ENCODE data around the gene ZFP36L2.

The ZFP36L2 gene

GRCh38 chr2:43198263-43198662 lies 28.1 kb downstream of the ZFP36L2 start:
- no peak for DNase-seq (ENCODE audit: low spot score)
- peak overlapping the region; percentile 23 for H2AK5ac ChIP-seq (ENCODE audit: low read depth, low read length)
- H3K79me1 ChIP-seq (ENCODE audit: low read depth, low read length) = no peaks in the 10 kb centered on the region
- no peak overlapping the region for H3K4me2 ChIP-seq (ENCODE audit: insufficient read depth, low read length, poor library complexity, severe bottlenecking)
- H4K8ac ChIP-seq (ENCODE audit: low read depth, low read length) = no peak overlapping the region
- WGBS, 2 donors (ENCODE audit: extremely low coverage in 2 of 2, insufficient read length in 2 of 2, insufficient replicate concordance in 1 of 2) = no CpG with 5 or more reads among the region's 6 CpGs
- H3K4me3 ChIP-seq (ENCODE audit: low read length in 2 of 2) = no peak overlapping the region
- peaks cover 8 to 15% of the 10 kb centered on the region in 2 donors for H3K4me1 ChIP-seq (ENCODE audit: control insufficient read depth in 2 of 2, insufficient read depth in 1 of 2, low read depth in 1 of 2, low read length in 2 of 2)
- H4K91ac ChIP-seq (ENCODE audit: low read depth, low read length, poor library complexity) = no peak overlapping the region
- no peak overlapping the region for H2AFZ ChIP-seq (ENCODE audit: low read length)
- H3K27me3 ChIP-seq (ENCODE audit: control insufficient read depth in 3 of 3, insufficient read depth in 3 of 3, low read depth in 1 of 3, low read length in 3 of 3) = no peaks in the 10 kb centered on the region
- no peaks in the 10 kb centered on the region for H3K9me3 ChIP-seq (replicated peaks in 1 of 2; ENCODE audit: control insufficient read depth in 2 of 2, insufficient read depth in 1 of 2, low read depth in 1 of 2, low read length in 2 of 2)
- H3K9ac ChIP-seq (ENCODE audit: low read depth, low read length, poor library complexity) = no peak overlapping the region
- H3K36me3 ChIP-seq (replicated peaks in 1 of 2; ENCODE audit: control insufficient read depth in 2 of 2, insufficient read depth in 2 of 2, low read length in 2 of 2) = no peaks in the 10 kb centered on the region
- peak overlapping the region; percentile 15 for H3K18ac ChIP-seq (ENCODE audit: low read length)
- no peak overlapping the region for H3K23ac ChIP-seq (ENCODE audit: low read depth, low read length, poor library complexity)
- no peak overlapping the region for H2BK12ac ChIP-seq (ENCODE audit: low read length)
- H3K14ac ChIP-seq (ENCODE audit: low read length) = no peak overlapping the region
- no peak overlapping the region for H2BK5ac ChIP-seq (ENCODE audit: low read length)
- H3K27ac ChIP-seq (replicated peaks; ENCODE audit: low read length) = no peak overlapping the region
- no peak overlapping the region for H2BK15ac ChIP-seq (ENCODE audit: low read length)
- no peak overlapping the region for H2BK120ac ChIP-seq (ENCODE audit: low read depth, low read length)
- no peak overlapping the region for H3K4ac ChIP-seq (ENCODE audit: low read length)

GRCh38 chr2:43197588-43197896 lies 28.9 kb downstream of the ZFP36L2 start:
- no peak overlapping the region for H4K8ac ChIP-seq (ENCODE audit: low read depth, low read length)

GRCh38 chr2:43196768-43197587 lies 29.4 kb downstream of the ZFP36L2 start:
- Histone ChIP-seq H3K79me1 (ENCODE audit: low read depth, low read length) (no peaks in the 10 kb centered on the region), H4K8ac (ENCODE audit: low read depth, low read length) (no peak overlapping the region), H3K18ac (ENCODE audit: low read length) (peak overlapping the region; percentile 51), H2BK120ac (ENCODE audit: low read depth, low read length) (no peak overlapping the region), H3K4me3 (ENCODE audit: low read length in 2 of 2) (no peak overlapping the region), H3K36me3 (replicated peaks in 1 of 2; ENCODE audit: control insufficient read depth in 2 of 2, insufficient read depth in 2 of 2, low read length in 2 of 2) (no peaks in the 10 kb centered on the region), H3K27ac (replicated peaks; ENCODE audit: low read length) (no peak overlapping the region), H3K23ac (ENCODE audit: low read depth, low read length, poor library complexity) (no peak overlapping the region), H3K4me1 (ENCODE audit: control insufficient read depth in 2 of 2, insufficient read depth in 1 of 2, low read depth in 1 of 2, low read length in 2 of 2) (peaks cover 8 to 16% of the 10 kb centered on the region in 2 donors), H2BK12ac (ENCODE audit: low read length) (peak overlapping the region; percentile 8), H3K4me2 (ENCODE audit: insufficient read depth, low read length, poor library complexity, severe bottlenecking) (no peak overlapping the region), H2BK15ac (ENCODE audit: low read length) (no peak overlapping the region), H3K9me3 (replicated peaks in 1 of 2; ENCODE audit: control insufficient read depth in 2 of 2, insufficient read depth in 1 of 2, low read depth in 1 of 2, low read length in 2 of 2) (no peaks in the 10 kb centered on the region), H3K4ac (ENCODE audit: low read length) (no peak overlapping the region), H2AFZ (ENCODE audit: low read length) (peak overlapping the region; percentile 75), H3K14ac (ENCODE audit: low read length) (peak overlapping the region; percentile 0), H2BK5ac (ENCODE audit: low read length) (no peak overlapping the region), H3K27me3 (ENCODE audit: control insufficient read depth in 3 of 3, insufficient read depth in 3 of 3, low read depth in 1 of 3, low read length in 3 of 3) (no peaks in the 10 kb centered on the region), H2AK5ac (ENCODE audit: low read depth, low read length) (peak overlapping the region; percentile 27), H3K9ac (ENCODE audit: low read depth, low read length, poor library complexity) (no peak overlapping the region), H4K91ac (ENCODE audit: low read depth, low read length, poor library complexity) (no peak overlapping the region)
- DNase-seq (ENCODE audit: low spot score) = no peak
- WGBS, 2 donors (ENCODE audit: extremely low coverage in 2 of 2, insufficient read length in 2 of 2, insufficient replicate concordance in 1 of 2) = no CpG with 5 or more reads among the region's 12 CpGs

More at GRCh38 chr2:43197588-43197896, 28.9 kb downstream of the ZFP36L2 start:
- no peak overlapping the region for H3K14ac ChIP-seq (ENCODE audit: low read length)
- no peak overlapping the region for H3K4me3 ChIP-seq (ENCODE audit: low read length in 2 of 2)
- no peak overlapping the region for H2AK5ac ChIP-seq (ENCODE audit: low read depth, low read length)
- no peak overlapping the region for H3K4me2 ChIP-seq (ENCODE audit: insufficient read depth, low read length, poor library complexity, severe bottlenecking)
- H3K9me3 ChIP-seq (replicated peaks in 1 of 2; ENCODE audit: control insufficient read depth in 2 of 2, insufficient read depth in 1 of 2, low read depth in 1 of 2, low read length in 2 of 2) = no peaks in the 10 kb centered on the region
- H2BK12ac ChIP-seq (ENCODE audit: low read length) = no peak overlapping the region
- WGBS, 2 donors (ENCODE audit: extremely low coverage in 2 of 2, insufficient read length in 2 of 2, insufficient replicate concordance in 1 of 2) = no CpG with 5 or more reads among the region's 5 CpGs
- no peak overlapping the region for H3K23ac ChIP-seq (ENCODE audit: low read depth, low read length, poor library complexity)
- no peaks in the 10 kb centered on the region for H3K79me1 ChIP-seq (ENCODE audit: low read depth, low read length)
- no peaks in the 10 kb centered on the region for H3K27me3 ChIP-seq (ENCODE audit: control insufficient read depth in 3 of 3, insufficient read depth in 3 of 3, low read depth in 1 of 3, low read length in 3 of 3)
- H3K4ac ChIP-seq (ENCODE audit: low read length) = no peak overlapping the region
- peak overlapping the region; percentile 75 for H2AFZ ChIP-seq (ENCODE audit: low read length)
- H2BK120ac ChIP-seq (ENCODE audit: low read depth, low read length) = no peak overlapping the region
- DNase-seq (ENCODE audit: low spot score) = no peak
- no peaks in the 10 kb centered on the region for H3K36me3 ChIP-seq (replicated peaks in 1 of 2; ENCODE audit: control insufficient read depth in 2 of 2, insufficient read depth in 2 of 2, low read length in 2 of 2)
- no peak overlapping the region for H2BK15ac ChIP-seq (ENCODE audit: low read length)
- H3K4me1 ChIP-seq (ENCODE audit: control insufficient read depth in 2 of 2, insufficient read depth in 1 of 2, low read depth in 1 of 2, low read length in 2 of 2) = peaks cover 8 to 16% of the 10 kb centered on the region in 2 donors
- no peak overlapping the region for H3K27ac ChIP-seq (replicated peaks; ENCODE audit: low read length)
- H4K91ac ChIP-seq (ENCODE audit: low read depth, low read length, poor library complexity) = no peak overlapping the region
- H3K9ac ChIP-seq (ENCODE audit: low read depth, low read length, poor library complexity) = no peak overlapping the region
- H3K18ac ChIP-seq (ENCODE audit: low read length) = peak overlapping the region; percentile 51
- H2BK5ac ChIP-seq (ENCODE audit: low read length) = no peak overlapping the region

GRCh38 chr2:43194121-43194869 lies 32.1 kb downstream of the ZFP36L2 start:
- Histone ChIP-seq H3K79me1 (ENCODE audit: low read depth, low read length) (no peaks in the 10 kb centered on the region), H3K4me1 (ENCODE audit: control insufficient read depth in 2 of 2, insufficient read depth in 1 of 2, low read depth in 1 of 2, low read length in 2 of 2) (peaks cover 8 to 11% of the 10 kb centered on the region in 2 donors), H3K4me3 (ENCODE audit: low read length in 2 of 2) (no peak overlapping the region), H3K23ac (ENCODE audit: low read depth, low read length, poor library complexity) (peak overlapping the region; percentile 37), H3K9me3 (replicated peaks in 1 of 2; ENCODE audit: control insufficient read depth in 2 of 2, insufficient read depth in 1 of 2, low read depth in 1 of 2, low read length in 2 of 2) (no peaks in the 10 kb centered on the region), H2AK5ac (ENCODE audit: low read depth, low read length) (peak overlapping the region; percentile 65), H2BK5ac (ENCODE audit: low read length) (no peak overlapping the region), H3K9ac (ENCODE audit: low read depth, low read length, poor library complexity) (no peak overlapping the region), H2BK120ac (ENCODE audit: low read depth, low read length) (no peak overlapping the region), H2BK12ac (ENCODE audit: low read length) (no peak overlapping the region), H3K18ac (ENCODE audit: low read length) (peak overlapping the region; percentile 74), H2AFZ (ENCODE audit: low read length) (no peak overlapping the region), H2BK15ac (ENCODE audit: low read length) (peak overlapping the region; percentile 9), H3K27ac (replicated peaks; ENCODE audit: low read length) (no peak overlapping the region), H3K27me3 (ENCODE audit: control insufficient read depth in 3 of 3, insufficient read depth in 3 of 3, low read depth in 1 of 3, low read length in 3 of 3) (no peaks in the 10 kb centered on the region), H3K4ac (ENCODE audit: low read length) (no peak overlapping the region), H4K91ac (ENCODE audit: low read depth, low read length, poor library complexity) (no peak overlapping the region), H3K4me2 (ENCODE audit: insufficient read depth, low read length, poor library complexity, severe bottlenecking) (no peak overlapping the region), H3K14ac (ENCODE audit: low read length) (peak overlapping the region; percentile 49), H3K36me3 (replicated peaks in 1 of 2; ENCODE audit: control insufficient read depth in 2 of 2, insufficient read depth in 2 of 2, low read length in 2 of 2) (no peaks in the 10 kb centered on the region), H4K8ac (ENCODE audit: low read depth, low read length) (no peak overlapping the region)
- WGBS, 2 donors (ENCODE audit: extremely low coverage in 2 of 2, insufficient read length in 2 of 2, insufficient replicate concordance in 1 of 2) = no CpG with 5 or more reads among the region's 13 CpGs
- DNase-seq (ENCODE audit: low spot score) = no peak
